Ovary (tissue), 3 donors: Measurements from ENCODE around the gene TSPOAP1.

Source experiments
- POLR2A ChIP-seq: fragments of 450-650 bp; IDR thresholded peaks from one replicate; pipeline ENCODE4 v1.6.1; 2017; ENCODE audit warnings: antibody characterized with exemption, mild to moderate bottlenecking, moderate library complexity
- TF ChIP-seq, protein P1 (sequence below), 3 donors: fragments of 450-650 bp in 2 of 3; fragments of 200-600 bp in 1 of 3; IDR thresholded peaks; one replicate each; pipeline versions ENCODE4 v1.5.1 to v1.8.0; 2016 to 2022; ENCODE audit warnings: antibody characterized with exemption in 3 of 3, mild to moderate bottlenecking in 1 of 3
- donor health status: DM: no; HTN: no; CAD: no.

DNA sequence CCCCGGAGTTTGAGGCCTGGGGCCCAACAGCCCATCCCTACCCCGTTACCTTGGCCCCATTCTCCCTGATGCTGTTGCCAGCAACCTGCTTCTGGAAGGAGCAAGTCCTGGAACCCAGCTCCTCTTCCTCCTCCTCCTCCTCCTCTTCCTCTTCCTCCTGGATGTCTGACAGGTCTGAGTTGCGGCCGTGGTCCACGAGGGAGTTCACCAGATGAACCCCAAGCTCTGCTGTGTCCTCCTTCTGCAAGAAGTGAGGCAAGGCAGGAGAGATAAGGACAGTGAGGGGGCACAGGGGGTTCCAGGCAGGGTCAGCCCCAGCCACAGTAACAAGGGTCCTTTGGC lies 18.7 kb downstream of the TSPOAP1 start:
- TF ChIP-seq, protein P1, sequence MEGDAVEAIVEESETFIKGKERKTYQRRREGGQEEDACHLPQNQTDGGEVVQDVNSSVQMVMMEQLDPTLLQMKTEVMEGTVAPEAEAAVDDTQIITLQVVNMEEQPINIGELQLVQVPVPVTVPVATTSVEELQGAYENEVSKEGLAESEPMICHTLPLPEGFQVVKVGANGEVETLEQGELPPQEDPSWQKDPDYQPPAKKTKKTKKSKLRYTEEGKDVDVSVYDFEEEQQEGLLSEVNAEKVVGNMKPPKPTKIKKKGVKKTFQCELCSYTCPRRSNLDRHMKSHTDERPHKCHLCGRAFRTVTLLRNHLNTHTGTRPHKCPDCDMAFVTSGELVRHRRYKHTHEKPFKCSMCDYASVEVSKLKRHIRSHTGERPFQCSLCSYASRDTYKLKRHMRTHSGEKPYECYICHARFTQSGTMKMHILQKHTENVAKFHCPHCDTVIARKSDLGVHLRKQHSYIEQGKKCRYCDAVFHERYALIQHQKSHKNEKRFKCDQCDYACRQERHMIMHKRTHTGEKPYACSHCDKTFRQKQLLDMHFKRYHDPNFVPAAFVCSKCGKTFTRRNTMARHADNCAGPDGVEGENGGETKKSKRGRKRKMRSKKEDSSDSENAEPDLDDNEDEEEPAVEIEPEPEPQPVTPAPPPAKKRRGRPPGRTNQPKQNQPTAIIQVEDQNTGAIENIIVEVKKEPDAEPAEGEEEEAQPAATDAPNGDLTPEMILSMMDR (IDR thresholded peaks at IDR 0.05) = no peak
- no peak for TF ChIP-seq POLR2A
